ENCODE data around the gene ALK.

The ALK gene

GRCh38 chr2:29874745-29875144 is 46.6 kb downstream of the ALK start:
- no peak for DNase-seq (ENCODE audit: low read depth, low spot score)
- Histone ChIP-seq H3K4me3 (no peak overlapping the region), H3K36me3 (ENCODE audit: insufficient read depth, low read length) (peaks cover 15% of the 10 kb centered on the region), H3K9me3 (ENCODE audit: low read depth, low read length) (no peaks in the 10 kb centered on the region), H3K9ac (ENCODE audit: insufficient read length) (no peak overlapping the region), H3K27ac (no peak overlapping the region)
- TF ChIP-seq FOXP2 (optimal IDR thresholded peaks at IDR 0.05; ENCODE audit: control extremely low read depth, extremely low read length, insufficient read depth) (no peak), EZH2 (IDR thresholded peaks at IDR 0.05) (no peak), POLR2AphosphoS5 (IDR thresholded peaks at IDR 0.05; ENCODE audit: borderline replicate concordance, low read depth, low read length) (no peak)

GRCh38 chr2:29872870-29873269 is 48.5 kb downstream of the ALK start:
- TF ChIP-seq EZH2 (IDR thresholded peaks at IDR 0.05) (no peak), POLR2AphosphoS5 (IDR thresholded peaks at IDR 0.05; ENCODE audit: borderline replicate concordance, low read depth, low read length) (no peak), FOXP2 (optimal IDR thresholded peaks at IDR 0.05; ENCODE audit: control extremely low read depth, extremely low read length, insufficient read depth) (no peak)
- H3K27ac ChIP-seq = no peak overlapping the region
- no peak for DNase-seq (ENCODE audit: low read depth, low spot score)
- peaks cover 15% of the 10 kb centered on the region for H3K36me3 ChIP-seq (ENCODE audit: insufficient read depth, low read length)
- no peaks in the 10 kb centered on the region for H3K9me3 ChIP-seq (ENCODE audit: low read depth, low read length)
- no peak overlapping the region for H3K4me3 ChIP-seq
- no peak overlapping the region for H3K9ac ChIP-seq (ENCODE audit: insufficient read length)

DNA sequence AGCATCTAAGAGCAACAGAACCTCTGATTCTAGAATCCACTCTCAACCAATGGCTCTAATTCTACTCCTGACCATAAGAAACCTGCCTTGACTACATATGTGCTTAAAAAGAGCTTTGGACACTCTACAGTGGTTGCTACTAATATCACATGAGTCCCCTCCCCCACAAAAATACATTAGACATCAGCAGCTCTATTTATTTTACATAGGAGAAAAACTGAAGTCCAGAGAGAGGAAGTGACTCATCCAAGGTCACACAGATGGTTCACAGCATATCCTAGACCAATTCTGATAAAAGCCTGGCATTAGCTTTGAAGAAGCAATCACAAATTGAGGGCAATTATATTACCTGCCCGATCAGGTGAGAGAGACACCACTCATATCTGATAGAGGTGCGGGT is 49.8 kb downstream of the ALK start:
- Histone ChIP-seq H3K27ac (no peak overlapping the region), H3K9me3 (ENCODE audit: low read depth, low read length) (no peaks in the 10 kb centered on the region), H3K9ac (ENCODE audit: insufficient read length) (no peak overlapping the region), H3K36me3 (ENCODE audit: insufficient read depth, low read length) (peaks cover 7% of the 10 kb centered on the region), H3K4me3 (no peak overlapping the region)
- no peak for DNase-seq (ENCODE audit: low read depth, low spot score)
- TF ChIP-seq EZH2 (IDR thresholded peaks at IDR 0.05) (no peak), POLR2AphosphoS5 (IDR thresholded peaks at IDR 0.05; ENCODE audit: borderline replicate concordance, low read depth, low read length) (no peak), FOXP2 (optimal IDR thresholded peaks at IDR 0.05; ENCODE audit: control extremely low read depth, extremely low read length, insufficient read depth) (no peak)

GRCh38 chr2:29865512-29865911 is 55.9 kb downstream of the ALK start:
- Histone ChIP-seq H3K27ac (no peak overlapping the region), H3K9ac (ENCODE audit: insufficient read length) (no peak overlapping the region), H3K36me3 (ENCODE audit: insufficient read depth, low read length) (no peaks in the 10 kb centered on the region; the same call in 1 of the 2 replicates), H3K9me3 (ENCODE audit: low read depth, low read length) (no peaks in the 10 kb centered on the region), H3K4me3 (no peak overlapping the region)
- TF ChIP-seq FOXP2 (optimal IDR thresholded peaks at IDR 0.05; ENCODE audit: control extremely low read depth, extremely low read length, insufficient read depth) (no peak), EZH2 (IDR thresholded peaks at IDR 0.05) (no peak), POLR2AphosphoS5 (IDR thresholded peaks at IDR 0.05; ENCODE audit: borderline replicate concordance, low read depth, low read length) (no peak)
- DNase-seq (ENCODE audit: low read depth, low spot score) = no peak

GRCh38 chr2:29864988-29865387 is 56.4 kb downstream of the ALK start:
- Histone ChIP-seq H3K9me3 (ENCODE audit: low read depth, low read length) (no peaks in the 10 kb centered on the region), H3K9ac (ENCODE audit: insufficient read length) (no peak overlapping the region), H3K4me3 (no peak overlapping the region), H3K27ac (no peak overlapping the region), H3K36me3 (ENCODE audit: insufficient read depth, low read length) (no peaks in the 10 kb centered on the region; the same call in 1 of the 2 replicates)
- TF ChIP-seq FOXP2 (optimal IDR thresholded peaks at IDR 0.05; ENCODE audit: control extremely low read depth, extremely low read length, insufficient read depth) = no peak
- TF ChIP-seq POLR2AphosphoS5 (IDR thresholded peaks at IDR 0.05; ENCODE audit: borderline replicate concordance, low read depth, low read length) = no peak
- no peak for TF ChIP-seq EZH2 (IDR thresholded peaks at IDR 0.05)
- DNase-seq (ENCODE audit: low read depth, low spot score) = no peak

GRCh38 chr2:29855924-29856639 is 65.3 kb downstream of the ALK start:
- H3K27ac ChIP-seq = no peak overlapping the region
- H3K4me3 ChIP-seq = no peak overlapping the region
- no peaks in the 10 kb centered on the region for H3K9me3 ChIP-seq (ENCODE audit: low read depth, low read length)
- no peak overlapping the region for H3K9ac ChIP-seq (ENCODE audit: insufficient read length)
- TF ChIP-seq POLR2AphosphoS5 (IDR thresholded peaks at IDR 0.05; ENCODE audit: borderline replicate concordance, low read depth, low read length) = no peak
- TF ChIP-seq EZH2 (IDR thresholded peaks at IDR 0.05) = no peak
- TF ChIP-seq FOXP2 (optimal IDR thresholded peaks at IDR 0.05; ENCODE audit: control extremely low read depth, extremely low read length, insufficient read depth) = no peak
- 0 out of 2 replicates have a peak, but pooled peaks cover 3% of the 10 kb centered on the region for H3K36me3 ChIP-seq (ENCODE audit: insufficient read depth, low read length)
- DNase-seq (ENCODE audit: low read depth, low spot score) = no peak

DNA sequence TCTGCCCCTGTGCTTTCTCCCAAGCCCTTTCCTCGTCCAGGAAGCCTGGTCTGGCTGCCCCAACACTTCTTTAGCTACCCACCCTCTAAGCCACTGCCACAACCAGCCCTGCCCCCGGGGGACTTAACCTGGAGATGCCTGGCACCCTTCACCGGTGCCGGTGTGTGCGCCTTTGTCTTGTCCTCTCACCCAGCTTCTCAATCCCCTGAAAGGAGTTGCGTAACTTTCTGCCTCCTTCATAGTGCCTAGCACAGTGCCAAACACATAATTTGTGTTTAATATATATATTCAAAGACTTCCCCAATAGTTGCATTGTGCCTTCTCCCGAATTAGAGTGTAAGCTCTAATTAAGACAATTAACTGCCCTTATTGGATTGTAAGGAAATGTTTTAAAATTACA is 70.6 kb downstream of the ALK start:
- no peak for DNase-seq (ENCODE audit: low read depth, low spot score)
- Histone ChIP-seq H3K4me3 (no peak overlapping the region), H3K9ac (ENCODE audit: insufficient read length) (no peak overlapping the region)

DNA sequence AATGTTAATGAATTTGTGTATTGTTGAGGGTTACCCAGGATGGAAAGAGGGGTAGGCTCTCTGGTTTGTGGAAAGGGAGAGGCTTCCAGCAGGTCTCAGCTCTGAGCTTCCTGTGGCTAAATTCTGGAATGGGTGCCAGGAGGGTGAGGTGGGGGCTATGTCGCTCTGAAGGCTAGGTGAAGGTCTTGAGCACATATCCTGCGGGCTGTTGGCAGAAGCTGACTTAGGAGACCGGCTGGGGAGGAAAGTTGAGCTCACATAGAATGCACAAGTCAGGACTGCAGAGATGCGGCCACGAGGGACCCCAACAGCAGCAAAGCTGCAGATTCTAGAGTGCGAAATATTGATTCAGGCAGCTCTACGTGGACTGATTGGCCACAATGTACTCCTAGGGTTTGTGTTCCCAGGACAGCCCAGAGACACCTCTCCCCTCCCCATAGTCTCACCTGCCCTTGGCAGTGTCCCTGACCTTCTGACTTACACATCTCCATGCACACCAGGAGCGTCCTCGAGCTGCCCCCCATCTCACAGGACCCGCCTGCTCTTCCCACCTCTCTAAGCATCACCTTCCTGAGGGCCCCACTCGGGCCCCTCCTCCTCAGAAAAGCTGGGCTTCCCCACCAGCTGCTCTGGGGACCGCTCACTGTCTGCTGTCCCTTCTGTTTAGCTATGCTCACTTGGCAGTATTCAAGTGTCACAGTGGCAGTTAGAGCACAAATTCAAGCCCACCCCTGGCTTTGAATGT is 72.6 kb downstream of the ALK start:
- H3K36me3 ChIP-seq (ENCODE audit: insufficient read depth, low read length) = no peaks in the 10 kb centered on the region
- no peak for TF ChIP-seq POLR2AphosphoS5 (IDR thresholded peaks at IDR 0.05; ENCODE audit: borderline replicate concordance, low read depth, low read length)
- TF ChIP-seq FOXP2 (optimal IDR thresholded peaks at IDR 0.05; ENCODE audit: control extremely low read depth, extremely low read length, insufficient read depth) = no peak
- no peak for TF ChIP-seq EZH2 (IDR thresholded peaks at IDR 0.05)
- H3K27ac ChIP-seq = no peak overlapping the region
- no peak for DNase-seq (ENCODE audit: low read depth, low spot score)
- no peaks in the 10 kb centered on the region for H3K9me3 ChIP-seq (ENCODE audit: low read depth, low read length)
- no peak overlapping the region for H3K9ac ChIP-seq (ENCODE audit: insufficient read length)
- no peak overlapping the region for H3K4me3 ChIP-seq

More for the DNA sequence above, 70.6 kb downstream of the ALK start:
- Histone ChIP-seq H3K9me3 (ENCODE audit: low read depth, low read length) (no peaks in the 10 kb centered on the region), H3K36me3 (ENCODE audit: insufficient read depth, low read length) (no peaks in the 10 kb centered on the region), H3K27ac (no peak overlapping the region)
- TF ChIP-seq EZH2 (IDR thresholded peaks at IDR 0.05) (no peak), FOXP2 (optimal IDR thresholded peaks at IDR 0.05; ENCODE audit: control extremely low read depth, extremely low read length, insufficient read depth) (no peak), POLR2AphosphoS5 (IDR thresholded peaks at IDR 0.05; ENCODE audit: borderline replicate concordance, low read depth, low read length) (no peak)
